Body of pancreas (tissue), 4 donors: ENCODE measurements around the gene SLC12A2. TPM values are rescaled to one million over a fixed set of nuclear protein-coding genes. Genes with fewer than 3 reads are reported as not detected.
A peak's percentile ranks its signal among the peaks of the same experiment; 100 is the strongest.

Experiments used
- ATAC-seq: fragments of 150-250 bp; one replicate; pipeline ENCODE4 v1.9.1; 2016
- DNase-seq, 4 donors: peaks; one replicate each; pipeline ENCODE4 v3.0.0-alpha.2; 2019
- H3K27ac ChIP-seq, 4 donors: fragments of 200-600 bp; sonication (generic); 1 replicate in 3 of 4; 2 replicates in 1 of 4; pipeline versions ENCODE4 v1.5.1 to v1.6.1; 2016 to 2019; ENCODE audit warnings: mild to moderate bottlenecking in 1 of 4, mixed read lengths in 1 of 4, moderate library complexity in 1 of 4
- H3K27me3 ChIP-seq, 2 donors: fragments of 200-600 bp; sonication (generic); one replicate each; pipeline ENCODE4 v1.6.0; 2016; ENCODE audit warnings: mild to moderate bottlenecking in 1 of 2
- H3K36me3 ChIP-seq, 2 donors: fragments of 200-600 bp; sonication (generic); replicated peaks in 1 of 2; 2 replicates each; pipeline ENCODE4 v1.5.1; 2016; ENCODE audit warnings: low read depth in 2 of 2; ENCODE audit not compliant: insufficient read depth in 1 of 2
- H3K4me1 ChIP-seq: fragments of 200-600 bp; sonication (generic); one replicate; pipeline ENCODE4 v1.6.0; 2016
- H3K4me3 ChIP-seq, 2 donors: fragments of 200-600 bp; sonication (generic); 1 replicate in 1 of 2; 2 replicates in 1 of 2; pipeline ENCODE4 v1.5.1; 2016 to 2019
- H3K9me3 ChIP-seq, 3 donors: fragments of 200-600 bp; sonication (generic); 1 replicate in 2 of 3; 2 replicates in 1 of 3; pipeline ENCODE4 v1.5.1; 2016
- CTCF ChIP-seq, 7 experiments: fragments of 450-650 bp in 4 of 7; fragments of 200-600 bp in 3 of 7; sonication (generic) in 3 of 7; IDR thresholded peaks; one replicate each; pipeline ENCODE4 v1.5.1; 2016 to 2019; ENCODE audit warnings: antibody characterized with exemption in 7 of 7
- POLR2A ChIP-seq, 3 donors: fragments of 450-650 bp; IDR thresholded peaks; one replicate each; pipeline ENCODE4 v1.6.1; 2016; ENCODE audit warnings: antibody characterized with exemption in 3 of 3, mild to moderate bottlenecking in 2 of 3
- whole genome bisulfite sequencing, 2 donors: methylation state at CpG; one replicate each; pipeline ENCODE4 v1.1.5; 2017; 5-methylcytosine and 5-hydroxymethylcytosine counted together
- intact Hi-C: fragments of 100-400 bp; cut with DNase I; formaldehyde crosslinking; loops from one replicate; pipeline ENCODE4 v1.15.1; 2023
- total RNA-seq, 2 donors: library from RNA; depleted of rRNA; stranded (reverse); fragments of >200 nt; gene quantifications; one replicate each; pipeline ENCODE4 v1.1.0, GENCODE V29; 2016

The SLC12A2 gene
- total RNA-seq, 2 donors from 2014 or later, result 26.7 to 28.0 TPM

DNA sequence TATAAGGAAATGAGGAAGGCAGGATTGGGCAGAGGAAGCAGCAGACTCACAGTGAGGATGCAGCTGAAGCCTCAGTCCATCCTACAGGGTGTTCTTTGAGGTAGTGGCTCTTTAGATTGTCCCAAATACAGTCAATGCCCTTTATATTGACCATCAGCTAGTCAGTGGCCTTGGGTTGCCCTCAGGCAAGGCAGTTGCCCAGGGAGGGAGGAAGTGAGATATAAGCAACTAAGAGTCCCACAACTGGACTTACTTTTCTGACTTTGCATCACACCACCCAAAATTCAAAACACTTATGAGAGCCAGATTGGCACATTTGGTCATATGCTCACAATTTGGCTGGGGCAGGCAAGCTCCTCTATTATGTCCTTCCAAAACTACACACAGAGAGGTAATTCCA, 9.4 kb upstream of the SLC12A2 start:
- DNase-seq, result no peak
- intact Hi-C loops, result no loop called here
- no peaks in the 10 kb centered on the region for H3K27me3 ChIP-seq
- TF ChIP-seq CTCF (IDR thresholded peaks at IDR 0.05) (no peak), POLR2A (IDR thresholded peaks at IDR 0.05) (no peak)
- no peaks in the 10 kb centered on the region for H3K9me3 ChIP-seq
- no peaks in the 10 kb centered on the region for H3K36me3 ChIP-seq
- H3K27ac ChIP-seq, result no peak overlapping the region
- peaks cover 17% of the 10 kb centered on the region for H3K4me1 ChIP-seq
- H3K4me3 ChIP-seq, result no peak overlapping the region
- no peak for ATAC-seq

GRCh38 chr5:128074953-128075352, 8.6 kb upstream of the SLC12A2 start:
- H3K27ac ChIP-seq, result no peak overlapping the region

GRCh38 chr5:128077526-128077925, 6.0 kb upstream of the SLC12A2 start:
- TF ChIP-seq POLR2A (IDR thresholded peaks at IDR 0.05) (no peak), CTCF (IDR thresholded peaks at IDR 0.05) (no peak)
- no peak for DNase-seq
- Histone ChIP-seq H3K4me3 (no peak overlapping the region), H3K36me3 (no peaks in the 10 kb centered on the region), H3K9me3 (no peaks in the 10 kb centered on the region), H3K27ac (no peak overlapping the region), H3K27me3 (no peaks in the 10 kb centered on the region), H3K4me1 (peaks cover 46% of the 10 kb centered on the region)
- no peak for ATAC-seq
- WGBS, 2 donors, result 67 to 69% methylated on average over 2 of the region's 2 CpGs
- intact Hi-C loops, result no loop called here

More at GRCh38 chr5:128074953-128075352, 8.6 kb upstream of the SLC12A2 start:
- Histone ChIP-seq H3K4me1 (peaks cover 25% of the 10 kb centered on the region), H3K27me3 (no peaks in the 10 kb centered on the region), H3K36me3 (no peaks in the 10 kb centered on the region), H3K9me3 (no peaks in the 10 kb centered on the region), H3K4me3 (no peak overlapping the region)
- TF ChIP-seq POLR2A (IDR thresholded peaks at IDR 0.05), result no peak
- no peak for TF ChIP-seq CTCF (IDR thresholded peaks at IDR 0.05)
- no peak for ATAC-seq
- intact Hi-C loops, result no loop called here
- no peak for DNase-seq

DNA sequence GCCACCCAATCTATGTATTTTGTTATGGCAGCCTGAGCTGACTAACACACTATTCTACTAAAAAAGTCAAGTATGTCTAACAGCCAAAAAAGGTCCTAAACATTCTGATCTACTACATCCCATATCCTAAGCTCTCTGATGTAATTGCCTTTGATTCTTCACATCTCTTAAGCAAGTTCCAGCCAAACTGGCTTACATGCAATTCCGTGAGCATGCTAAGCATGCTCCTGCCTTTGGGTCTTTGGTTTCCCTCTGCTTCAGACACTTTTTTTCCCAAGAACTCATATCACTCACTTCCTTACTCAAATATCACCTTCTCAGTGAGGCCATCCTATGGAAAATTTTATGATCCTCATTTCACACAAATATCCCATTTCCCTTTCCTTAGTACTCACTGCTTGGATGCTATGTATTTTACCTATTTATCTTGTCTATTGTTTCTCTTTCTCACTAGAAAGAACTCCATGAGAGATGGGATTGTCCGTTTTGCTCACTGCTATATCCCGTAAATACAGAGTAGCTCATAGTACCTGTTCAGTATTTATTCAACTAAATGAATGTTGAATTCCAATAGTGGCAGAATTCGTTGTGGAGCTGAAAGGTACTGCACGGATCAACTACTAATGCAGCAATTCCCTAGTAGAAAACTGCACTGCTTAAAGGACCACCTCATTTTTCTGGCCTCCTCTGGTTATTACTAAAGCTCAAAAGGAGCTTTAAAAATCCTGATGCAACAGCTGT, 2.3 kb upstream of the SLC12A2 start:
- Histone ChIP-seq H3K4me1 (peaks cover 60% of the 10 kb centered on the region), H3K36me3 (no peaks in the 10 kb centered on the region), H3K27me3 (no peaks in the 10 kb centered on the region), H3K9me3 (no peaks in the 10 kb centered on the region), H3K27ac (peak overlapping the region in 3 of 4 donors; percentile 91 to 97 (median 97)), H3K4me3 (no peak overlapping the region)
- TF ChIP-seq POLR2A (IDR thresholded peaks at IDR 0.05), result no peak
- TF ChIP-seq CTCF (IDR thresholded peaks at IDR 0.05), result peak in 5 of 7 experiments; percentile 14 to 34 (median 25)
- intact Hi-C loops, result no loop called here
- peak in 1 of 4 donors; percentile 7 for DNase-seq
- 32 to 40% methylated on average over 5 of the region's 5 CpGs for WGBS, 2 donors
- ATAC-seq, result no peak

GRCh38 chr5:128082551-128083032, 974 bp upstream of the SLC12A2 start:
- WGBS, 2 donors, result 0% methylated on average over 7 to 25 of the region's 25 CpGs

More at GRCh38 chr5:128082551-128083032, 974 bp upstream of the SLC12A2 start:
- H3K9me3 ChIP-seq, result no peaks in the 10 kb centered on the region
- TF ChIP-seq POLR2A (IDR thresholded peaks at IDR 0.05), result no peak
- no peak for TF ChIP-seq CTCF (IDR thresholded peaks at IDR 0.05)
- peaks cover 57% of the 10 kb centered on the region for H3K4me1 ChIP-seq
- DNase-seq, result no peak
- H3K27me3 ChIP-seq, result no peaks in the 10 kb centered on the region
- peak overlapping the region; percentile 91 to 97 (median 94) for H3K27ac ChIP-seq
- intact Hi-C loops, result no loop called here
- H3K4me3 ChIP-seq, result peak overlapping the region; percentile 35 to 90
- ATAC-seq, result peak; percentile 19
- no peaks in the 10 kb centered on the region for H3K36me3 ChIP-seq
